Mesenchymal stem cell (in vitro differentiated cells and primary cell): ENCODE measurements around the gene CAMTA1.
A peak's percentile ranks its signal among the peaks of the same experiment; 100 is the strongest.

Experiments
- DNase-seq: peaks from one replicate; pipeline ENCODE4 v3.0.0-alpha.2; 2013
- H2AFZ ChIP-seq: one replicate; pipeline ENCODE4 v1.6.1; 2013; ENCODE audit warnings: low read depth, mild to moderate bottlenecking, control low read depth, inconsistent platforms, low read length, moderate library complexity
- H2AK5ac ChIP-seq: 2 replicates; pipeline ENCODE4 v1.6.1; 2013; ENCODE audit warnings: low read length, moderate library complexity, mild to moderate bottlenecking, inconsistent platforms; ENCODE audit not compliant: severe bottlenecking
- H2BK120ac ChIP-seq: one replicate; pipeline ENCODE4 v1.6.1; 2013; ENCODE audit warnings: low read depth, mild to moderate bottlenecking, inconsistent platforms, low read length, moderate library complexity
- H2BK12ac ChIP-seq, 2 experiments: one replicate each; pipeline ENCODE4 v1.6.1; 2013; ENCODE audit warnings: inconsistent platforms in 2 of 2, low read length in 2 of 2, mild to moderate bottlenecking in 2 of 2, moderate library complexity in 2 of 2, control low read depth in 1 of 2
- H2BK15ac ChIP-seq: one replicate; pipeline ENCODE4 v1.6.1; 2013; ENCODE audit warnings: mild to moderate bottlenecking, low read depth, inconsistent platforms; ENCODE audit not compliant: poor library complexity, severe bottlenecking
- H2BK5ac ChIP-seq: 2 replicates; pipeline ENCODE4 v1.6.1; 2013; ENCODE audit warnings: low read depth, mild to moderate bottlenecking, low read length, control low read depth, inconsistent platforms; ENCODE audit not compliant: poor library complexity, severe bottlenecking
- H3K14ac ChIP-seq, 2 experiments: one replicate each; pipeline ENCODE4 v1.6.1; 2013; ENCODE audit warnings: inconsistent platforms in 2 of 2, low read length in 2 of 2, control low read depth in 1 of 2, mild to moderate bottlenecking in 1 of 2, moderate library complexity in 1 of 2
- H3K18ac ChIP-seq, 2 experiments: one replicate each; pipeline ENCODE4 v1.6.1; 2013; ENCODE audit warnings: inconsistent platforms in 2 of 2, low read length in 2 of 2, control low read depth in 1 of 2, low read depth in 1 of 2, mild to moderate bottlenecking in 1 of 2
- H3K23ac ChIP-seq, 2 experiments: one replicate each; pipeline ENCODE4 v1.6.1; 2013; ENCODE audit warnings: inconsistent platforms in 2 of 2, low read length in 2 of 2, mild to moderate bottlenecking in 2 of 2, moderate library complexity in 2 of 2, control low read depth in 1 of 2
- H3K27ac ChIP-seq: 2 replicates; pipeline ENCODE4 v1.5.1; 2013; ENCODE audit warnings: mild to moderate bottlenecking, moderate library complexity, low read length, control low read depth, inconsistent platforms; ENCODE audit not compliant: poor library complexity, severe bottlenecking
- H3K27me3 ChIP-seq, 2 experiments: 2 replicates each; pipeline versions ENCODE4 v1.6.1 to v1.7.0; 2013; ENCODE audit warnings: low read length in 2 of 2, mild to moderate bottlenecking in 2 of 2, moderate library complexity in 2 of 2, control low read depth in 1 of 2, inconsistent platforms in 1 of 2; ENCODE audit not compliant: control insufficient read depth in 1 of 2, insufficient read depth in 1 of 2
- H3K36me3 ChIP-seq, 2 experiments: 2 replicates each; pipeline versions ENCODE4 v1.6.1 to v1.7.0; 2013; ENCODE audit warnings: low read length in 2 of 2, control low read depth in 1 of 2, inconsistent platforms in 1 of 2, low read depth in 1 of 2, mild to moderate bottlenecking in 1 of 2; ENCODE audit not compliant: insufficient read depth in 2 of 2, control insufficient read depth in 1 of 2
- H3K4ac ChIP-seq, 2 experiments: one replicate each; pipeline ENCODE4 v1.6.1; 2013; ENCODE audit warnings: inconsistent platforms in 2 of 2, low read length in 2 of 2, mild to moderate bottlenecking in 2 of 2, moderate library complexity in 2 of 2, control low read depth in 1 of 2, low read depth in 1 of 2
- H3K4me1 ChIP-seq: 2 replicates; pipeline ENCODE4 v1.6.1; 2013; ENCODE audit warnings: low read depth, low read length, control low read depth; ENCODE audit not compliant: control insufficient read depth, insufficient read depth
- H3K4me2 ChIP-seq: 2 replicates; pipeline ENCODE4 v1.6.1; 2013; ENCODE audit warnings: low read length, mild to moderate bottlenecking, inconsistent platforms; ENCODE audit not compliant: poor library complexity, severe bottlenecking
- H3K4me3 ChIP-seq, 2 experiments: 2 replicates each; pipeline versions ENCODE4 v1.5.1 to v1.7.0; 2013; ENCODE audit warnings: low read length in 2 of 2, mild to moderate bottlenecking in 2 of 2, control low read depth in 1 of 2, low read depth in 1 of 2; ENCODE audit not compliant: insufficient read depth in 1 of 2
- H3K79me1 ChIP-seq: replicated peaks from 2 replicates; pipeline ENCODE4 v1.6.1; 2013; ENCODE audit warnings: mild to moderate bottlenecking, control low read depth, low read length, inconsistent platforms; ENCODE audit not compliant: poor library complexity, severe bottlenecking
- H3K9ac ChIP-seq: 2 replicates; pipeline ENCODE4 v1.7.0; 2013; ENCODE audit warnings: mild to moderate bottlenecking, low read length, moderate library complexity
- H3K9me3 ChIP-seq: 2 replicates; pipeline ENCODE4 v1.7.0; 2013; ENCODE audit warnings: mild to moderate bottlenecking, low read length; ENCODE audit not compliant: control insufficient read depth
- H4K8ac ChIP-seq: one replicate; pipeline ENCODE4 v1.6.1; 2013; ENCODE audit warnings: inconsistent platforms, mild to moderate bottlenecking, low read length, moderate library complexity
- H4K91ac ChIP-seq: one replicate; pipeline ENCODE4 v1.6.1; 2013; ENCODE audit warnings: mild to moderate bottlenecking, low read length, inconsistent platforms
- WGBS: methylation state at CpG from one replicate; pipeline ENCODE4 v1.1.7; 2013; ENCODE audit warnings: mixed read lengths; 5-methylcytosine and 5-hydroxymethylcytosine counted together

Gene CAMTA1

GRCh38 chr1:7274256-7274655 is 489.0 kb downstream of the CAMTA1 start:
- Histone ChIP-seq H3K4me1 (peaks cover 3% of the 10 kb centered on the region), H2BK12ac (no peak overlapping the region), H3K4ac (no peak overlapping the region), H3K9ac (no peak overlapping the region), H3K27me3 (no peaks in the 10 kb centered on the region), H3K23ac (no peak overlapping the region), H3K14ac (no peak overlapping the region), H2BK120ac (no peak overlapping the region), H3K36me3 (no peaks in the 10 kb centered on the region), H2BK15ac (no peak overlapping the region), H4K8ac (no peak overlapping the region), H2AFZ (no peak overlapping the region), H2AK5ac (no peak overlapping the region), H3K9me3 (peaks cover 12% of the 10 kb centered on the region), H3K18ac (no peak overlapping the region), H3K4me3 (no peak overlapping the region), H3K27ac (no peak overlapping the region), H2BK5ac (no peak overlapping the region), H4K91ac (no peak overlapping the region), H3K79me1 (no peaks in the 10 kb centered on the region), H3K4me2 (no peak overlapping the region)
- WGBS, result no CpG with 5 or more reads among the region's 3 CpGs
- DNase-seq, result no peak

GRCh38 chr1:7278045-7278444 is 492.8 kb downstream of the CAMTA1 start:
- Histone ChIP-seq H3K4me1 (peaks cover 5% of the 10 kb centered on the region), H2BK120ac (no peak overlapping the region), H2BK15ac (no peak overlapping the region), H4K91ac (no peak overlapping the region), H3K23ac (no peak overlapping the region), H4K8ac (no peak overlapping the region), H3K4me2 (no peak overlapping the region), H3K9ac (no peak overlapping the region), H3K4ac (no peak overlapping the region), H3K79me1 (no peaks in the 10 kb centered on the region), H3K27me3 (no peaks in the 10 kb centered on the region), H3K18ac (no peak overlapping the region), H2AK5ac (no peak overlapping the region), H2BK5ac (no peak overlapping the region), H3K27ac (no peak overlapping the region), H3K36me3 (no peaks in the 10 kb centered on the region), H2BK12ac (no peak overlapping the region), H3K9me3 (peaks cover 5% of the 10 kb centered on the region), H3K4me3 (no peak overlapping the region), H3K14ac (no peak overlapping the region), H2AFZ (no peak overlapping the region)
- DNase-seq, result no peak
- no CpG with 5 or more reads among the region's 2 CpGs for WGBS

- peak overlapping the region; percentile 73 to 81 for H2BK12ac ChIP-seq
- H3K36me3 ChIP-seq, result no peaks in the 10 kb centered on the region
- H2AFZ ChIP-seq, result no peak overlapping the region
- no peak overlapping the region for H3K27ac ChIP-seq
- H3K4me2 ChIP-seq, result no peak overlapping the region
- no peaks in the 10 kb centered on the region for H3K79me1 ChIP-seq
- H3K9ac ChIP-seq, result no peak overlapping the region
- no peak overlapping the region for H3K4me3 ChIP-seq
- peak overlapping the region; percentile 52 for H4K91ac ChIP-seq
- H3K18ac ChIP-seq, result peak overlapping the region in 1 of 2 experiments; percentile 14
- H3K4ac ChIP-seq, result no peak overlapping the region
- H3K4me1 ChIP-seq, result peaks cover 5% of the 10 kb centered on the region
- no peak overlapping the region for H2BK5ac ChIP-seq
- no peak overlapping the region for H2BK120ac ChIP-seq
- H3K9me3 ChIP-seq, result peaks cover 5% of the 10 kb centered on the region
- H2BK15ac ChIP-seq, result peak overlapping the region; percentile 66
- DNase-seq, result no peak
- no peak overlapping the region for H3K14ac ChIP-seq
- 48% methylated on average over 16 of the region's 16 CpGs for WGBS
- H2AK5ac ChIP-seq, result no peak overlapping the region
- H3K23ac ChIP-seq, result peak overlapping the region in 1 of 2 experiments; percentile 5
- H4K8ac ChIP-seq, result no peak overlapping the region
- no peaks in the 10 kb centered on the region for H3K27me3 ChIP-seq
Measured at GRCh38 chr1:7278827-7279765, 493.8 kb downstream of the CAMTA1 start.

- Histone ChIP-seq H3K23ac (no peak overlapping the region), H2BK120ac (no peak overlapping the region), H2BK15ac (no peak overlapping the region), H3K9me3 (peaks cover 5% of the 10 kb centered on the region), H4K8ac (no peak overlapping the region), H3K79me1 (no peaks in the 10 kb centered on the region), H4K91ac (peak overlapping the region; percentile 37), H3K36me3 (no peaks in the 10 kb centered on the region), H3K14ac (no peak overlapping the region), H3K27me3 (no peaks in the 10 kb centered on the region), H2AK5ac (no peak overlapping the region), H3K4ac (no peak overlapping the region), H2BK12ac (peak overlapping the region in 1 of 2 experiments; percentile 91), H2BK5ac (no peak overlapping the region), H3K4me1 (peaks cover 9% of the 10 kb centered on the region), H3K18ac (peak overlapping the region in 1 of 2 experiments; percentile 25), H3K4me2 (no peak overlapping the region), H3K9ac (no peak overlapping the region), H3K4me3 (no peak overlapping the region), H3K27ac (no peak overlapping the region), H2AFZ (no peak overlapping the region)
- WGBS, result 79% methylated on average over 2 of the region's 2 CpGs
- no peak for DNase-seq
Measured at GRCh38 chr1:7279769-7280168, 494.5 kb downstream of the CAMTA1 start.
